HG02973 (cell line): ENCODE measurements around the gene SEPTIN5.
"Not testable (repeated sequence)": the region's sequence is repeated elsewhere in the genome, so short reads cannot be mapped to it uniquely, and the experiment has no call there.

ENCODE experiments used
- ATAC-seq: cut with Tn5 transposase; IDR thresholded peaks from one replicate; pipeline ENCODE4 v1.9.1; 2021; ENCODE audit warnings: moderate library complexity; ENCODE audit not compliant: unreplicated experiment

The SEPTIN5 gene

DNA sequence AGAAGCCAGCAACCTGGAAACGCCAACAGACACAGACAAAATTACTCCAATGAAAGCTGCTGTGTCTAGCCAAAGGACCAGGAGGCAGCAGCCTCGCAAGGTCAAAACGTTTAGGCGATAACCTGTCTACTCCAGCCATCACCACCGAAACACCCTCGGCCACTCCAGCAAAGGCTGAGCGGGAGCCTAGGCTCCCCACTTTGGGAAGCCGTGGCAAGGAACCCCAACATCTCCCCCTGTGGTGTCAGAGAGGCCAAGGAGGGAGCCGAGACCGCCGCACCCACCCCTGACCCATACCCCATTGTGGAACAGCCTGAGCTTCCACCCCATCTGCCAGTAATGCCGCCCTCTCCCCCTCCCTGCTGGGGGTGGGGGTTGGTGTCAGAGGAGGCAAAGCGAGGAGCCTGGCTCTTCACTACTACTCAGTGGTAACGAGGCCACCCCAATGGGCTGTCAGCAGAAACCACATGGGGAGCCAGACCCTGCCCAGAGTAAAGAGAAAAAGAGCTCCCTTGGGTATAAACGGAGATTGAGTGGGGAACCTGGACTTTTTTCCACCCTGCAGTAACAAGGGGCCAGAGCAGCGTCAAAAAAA, 33.9 kb upstream of the SEPTIN5 start:
- ATAC-seq: no peak

- ATAC-seq: no peak
Measured at GRCh38 chr22:19680911-19681862, 33.1 kb upstream of the SEPTIN5 start.

- no peak for ATAC-seq
Measured at GRCh38 chr22:19681863-19682245, 32.4 kb upstream of the SEPTIN5 start.

DNA sequence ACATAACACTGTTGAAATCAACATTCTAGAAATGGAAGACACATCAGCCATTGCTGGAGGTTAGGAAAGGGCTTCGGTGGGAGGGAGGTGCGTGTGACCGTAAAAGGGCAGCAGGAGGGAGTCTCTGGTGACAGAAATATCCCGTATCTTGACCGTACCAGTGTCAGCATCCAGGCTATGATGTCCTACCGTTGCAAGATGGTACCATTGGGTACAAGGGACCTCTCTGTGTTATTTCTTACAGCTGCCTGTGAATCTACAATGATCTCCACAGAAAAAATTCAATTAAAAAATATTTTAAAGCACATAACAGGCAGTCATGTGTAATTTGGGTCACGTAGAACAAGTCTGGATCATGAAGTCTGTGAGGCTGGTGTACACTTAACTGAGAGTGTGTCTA, 27.4 kb upstream of the SEPTIN5 start:
- ATAC-seq: no peak

DNA sequence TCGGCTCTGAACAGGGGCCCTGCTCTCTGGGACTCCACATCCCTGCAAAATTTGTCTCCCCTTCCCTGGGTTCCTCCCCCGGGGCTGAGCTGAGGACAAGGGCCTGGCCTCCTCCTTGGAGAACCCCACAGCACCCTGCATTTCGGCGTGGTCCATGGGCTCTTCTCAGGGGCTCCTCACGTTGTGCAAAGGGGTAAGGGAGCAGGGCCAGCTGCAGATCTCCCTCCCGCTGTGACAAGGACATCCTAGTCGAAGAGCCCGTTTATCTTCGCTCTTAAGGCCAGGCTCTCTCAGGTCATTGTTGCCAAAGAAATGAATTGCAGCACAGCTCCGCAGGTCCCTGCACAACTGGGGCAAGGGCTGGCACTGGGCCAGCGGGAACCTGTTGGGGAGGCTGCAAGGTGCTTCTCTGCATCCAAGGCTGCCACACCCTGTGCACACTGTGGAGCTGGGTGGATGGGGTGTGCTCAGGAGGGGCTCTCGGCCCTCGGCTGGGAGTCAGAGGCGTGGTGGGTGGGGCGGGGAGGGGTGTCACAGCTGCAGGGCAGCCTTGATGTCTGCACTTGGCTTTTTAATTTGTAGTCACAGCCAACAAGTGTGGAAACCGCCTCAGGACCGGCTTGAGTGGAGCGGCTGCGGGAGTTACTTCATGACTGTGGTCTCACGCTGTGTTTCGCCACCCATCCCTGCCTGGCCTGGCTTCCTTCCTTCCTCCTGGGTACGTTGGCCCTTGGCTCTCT, 26.6 kb upstream of the SEPTIN5 start:
- no peak for ATAC-seq

- no peak for ATAC-seq
Measured at GRCh38 chr22:19688301-19689290, 25.7 kb upstream of the SEPTIN5 start.

- no peak for ATAC-seq
Measured at GRCh38 chr22:19689408-19689807, 24.9 kb upstream of the SEPTIN5 start.

DNA sequence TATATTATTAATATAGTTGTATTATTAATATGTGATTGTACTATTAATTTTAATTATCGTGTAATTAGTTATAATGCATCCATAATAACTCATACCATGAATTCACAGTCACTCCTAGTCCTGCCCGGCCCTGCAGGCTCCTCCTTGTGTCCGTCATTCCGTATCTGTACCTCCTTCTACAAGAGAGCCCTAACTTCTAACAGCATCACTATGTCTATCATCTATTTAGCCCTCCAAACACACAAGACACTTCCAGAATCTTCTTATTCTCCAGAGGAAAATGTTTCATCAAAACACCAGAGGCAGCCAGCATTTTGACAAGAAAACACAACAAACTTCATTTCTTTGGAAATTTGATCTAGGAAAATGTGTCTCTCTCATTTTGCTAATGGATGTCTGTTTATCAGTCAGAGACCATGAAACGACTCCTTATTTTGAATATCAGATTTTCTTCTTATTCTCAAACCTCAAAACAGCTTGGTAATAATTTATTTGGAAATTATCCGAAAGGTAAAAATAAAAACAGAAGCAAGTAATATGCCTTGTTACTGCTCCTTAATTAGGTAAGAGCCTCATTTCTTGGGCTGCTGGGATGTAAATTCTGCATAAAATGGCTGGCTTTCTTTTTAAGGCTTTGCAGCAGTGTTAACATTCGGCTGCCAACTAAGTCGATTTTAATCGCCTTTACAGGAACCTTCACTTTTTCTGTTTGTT, 23.1 kb upstream of the SEPTIN5 start:
- no peak for ATAC-seq

DNA sequence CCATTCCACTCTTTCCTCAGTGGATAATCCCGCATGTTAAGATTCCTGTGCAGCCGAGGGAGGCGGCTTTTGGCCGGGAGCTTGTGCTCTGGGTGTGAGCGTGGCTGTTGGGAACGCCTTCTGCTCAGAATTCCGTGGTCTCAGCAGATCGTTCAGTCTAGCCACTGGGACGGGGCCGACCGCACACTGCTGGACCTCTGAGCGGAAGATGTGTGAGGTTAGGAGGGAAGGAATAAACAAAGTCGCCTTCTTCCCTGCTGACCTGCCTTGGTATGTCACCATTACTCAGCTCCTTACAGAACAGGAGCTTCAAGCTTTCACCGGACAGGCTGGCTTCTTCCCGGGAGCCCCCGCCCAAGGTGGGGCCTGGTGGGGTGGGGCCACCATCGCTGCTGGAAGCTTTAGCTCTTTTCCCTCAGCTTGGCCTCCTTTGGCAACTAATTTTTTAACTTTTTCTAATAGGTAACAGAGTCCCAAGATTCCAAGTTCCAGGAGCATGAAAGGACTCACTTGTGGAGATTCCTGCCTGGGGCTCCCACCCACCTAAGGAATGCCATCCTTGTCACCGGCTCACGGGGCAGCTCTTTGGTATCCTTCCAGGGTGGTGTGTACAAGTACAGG, 22.5 kb upstream of the SEPTIN5 start:
- ATAC-seq: no peak

- ATAC-seq: no peak
Measured at GRCh38 chr22:19693581-19693980, 20.7 kb upstream of the SEPTIN5 start.

- ATAC-seq: no peak
Measured at GRCh38 chr22:19693981-19694670, 20.2 kb upstream of the SEPTIN5 start.

DNA sequence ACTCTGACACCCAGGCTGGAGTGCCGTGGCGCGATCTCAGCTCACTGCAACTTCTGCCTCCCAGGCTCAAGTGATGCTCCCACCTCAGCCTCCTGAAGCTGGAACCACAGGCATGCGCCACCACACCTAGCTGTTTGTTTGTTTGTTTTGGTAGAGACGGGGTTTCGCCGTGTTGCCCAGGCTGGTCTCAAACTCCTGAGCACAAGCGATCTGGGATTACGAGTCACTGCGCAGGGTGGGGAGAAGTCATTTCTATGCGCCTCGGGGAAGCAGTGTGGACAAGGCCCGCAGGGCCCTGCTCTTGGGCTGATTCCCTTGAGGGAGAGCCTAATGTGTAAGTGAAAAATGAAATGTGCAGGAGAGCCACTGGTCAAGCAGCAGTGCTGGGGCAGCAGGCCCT, 19.6 kb upstream of the SEPTIN5 start:
- ATAC-seq: no peak

- no peak for ATAC-seq
Measured at GRCh38 chr22:19696504-19697276, 17.6 kb upstream of the SEPTIN5 start.

DNA sequence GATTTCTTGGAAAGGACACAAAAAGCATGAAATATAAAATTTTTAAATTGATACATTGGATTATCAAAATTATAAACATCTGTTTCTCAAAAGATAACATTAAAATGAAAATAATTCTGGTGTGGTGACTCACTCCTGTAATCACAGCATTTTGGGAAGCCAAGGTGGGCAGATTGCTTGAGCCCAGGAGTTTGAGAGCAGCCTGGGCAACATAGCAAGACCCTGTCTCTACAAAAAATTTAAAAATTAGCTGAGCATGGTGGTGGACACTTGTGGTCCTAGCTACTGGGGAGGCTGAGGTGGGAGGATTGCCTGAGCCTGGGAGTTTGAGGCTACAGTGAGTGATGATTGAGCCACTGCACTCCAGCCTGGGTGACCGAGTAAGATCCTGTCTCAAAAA, 16.4 kb upstream of the SEPTIN5 start:
- not testable (repeated sequence) for ATAC-seq

- ATAC-seq: no peak
Measured at GRCh38 chr22:19700790-19701419, 13.4 kb upstream of the SEPTIN5 start.

DNA sequence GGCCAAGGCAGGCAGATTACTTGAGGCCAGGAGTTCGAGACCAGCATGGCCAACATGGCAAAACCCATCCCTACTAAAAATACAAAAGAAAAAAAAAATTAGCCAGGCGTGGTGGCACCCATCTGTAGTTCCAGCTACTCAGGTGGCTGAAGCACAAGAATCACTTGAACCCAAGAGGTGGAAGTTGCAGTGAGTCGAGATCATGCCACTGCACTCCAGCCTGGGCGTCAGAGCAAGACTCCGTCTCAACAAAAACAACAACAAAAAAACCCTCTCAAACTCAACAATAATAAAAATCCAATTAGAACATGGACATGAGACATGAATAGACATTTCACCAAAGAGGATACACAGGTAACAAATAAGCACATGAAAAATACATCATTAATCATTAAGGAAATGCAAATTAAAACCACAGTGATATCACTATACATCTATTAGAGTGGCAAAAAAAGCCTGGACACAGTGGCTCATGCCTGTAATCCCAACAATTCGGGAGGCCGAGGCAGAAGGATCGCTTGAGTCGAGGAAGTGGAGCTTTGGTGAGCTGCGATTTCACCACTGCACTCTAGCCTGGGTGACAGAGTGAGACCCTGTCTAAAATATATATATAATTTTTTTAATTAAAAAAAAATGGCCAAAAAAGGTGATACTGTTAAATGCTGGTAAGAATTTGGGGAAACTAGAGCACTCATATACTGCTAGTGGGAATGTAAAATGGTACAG, 12.7 kb upstream of the SEPTIN5 start:
- ATAC-seq: no peak

DNA sequence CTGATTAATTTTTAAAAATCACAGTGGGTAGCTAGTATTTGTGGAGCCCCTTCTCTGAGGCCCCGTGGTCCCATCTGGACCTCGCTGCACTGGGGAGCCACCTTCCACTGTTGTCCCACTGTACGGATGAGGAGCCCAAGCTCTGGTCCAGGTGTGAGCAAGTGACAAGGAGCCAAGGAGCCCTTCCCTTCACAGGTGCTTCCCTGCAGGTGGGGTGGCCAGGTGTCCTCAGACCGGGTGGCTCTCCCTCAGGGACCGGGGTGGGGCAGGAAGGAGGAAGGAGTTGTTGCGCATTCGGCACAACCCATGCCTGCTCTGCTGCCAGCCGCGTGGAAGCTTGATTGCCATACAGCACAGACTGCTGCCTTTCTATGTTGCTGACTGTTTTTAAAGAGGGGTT, 10.4 kb upstream of the SEPTIN5 start:
- ATAC-seq: no peak
